PC-9 (cell line): ENCODE data around the gene RAP2A.

Source experiments
- EZH2 ChIP-seq: fragments of 200-600 bp; sonication (generic); IDR thresholded peaks from 2 replicates; pipeline ENCODE4 v1.8.0; 2017; ENCODE audit warnings: antibody characterized with exemption, low read depth
- TF ChIP-seq, protein P1 (sequence below): fragments of 200-600 bp; sonication (generic); conservative IDR thresholded peaks from 2 replicates; pipeline ENCODE4 v1.6.1; 2017; ENCODE audit warnings: mixed run types, antibody characterized with exemption, mild to moderate bottlenecking, moderate library complexity

DNA sequence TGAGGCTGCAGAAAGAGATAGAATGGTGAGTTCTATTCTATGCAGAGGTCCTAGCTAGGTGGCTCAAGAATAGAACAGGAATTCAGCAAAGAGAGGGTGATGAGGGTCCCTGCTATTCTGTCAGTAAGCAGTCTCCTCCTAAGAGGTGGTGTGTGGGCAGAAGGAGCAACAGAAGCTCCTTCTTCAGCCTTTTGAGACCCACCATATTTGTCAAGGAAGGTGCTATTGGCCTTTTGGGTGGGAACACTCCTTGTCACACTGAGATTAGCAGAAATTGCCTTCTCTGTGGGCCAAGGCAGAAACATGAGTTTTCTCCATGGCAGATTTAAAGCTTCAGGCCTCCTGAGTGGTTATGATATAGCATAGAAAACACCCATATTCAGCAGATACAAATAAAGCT, 39.4 kb upstream of the RAP2A start:
- no peak for TF ChIP-seq EZH2
- TF ChIP-seq, protein P1, sequence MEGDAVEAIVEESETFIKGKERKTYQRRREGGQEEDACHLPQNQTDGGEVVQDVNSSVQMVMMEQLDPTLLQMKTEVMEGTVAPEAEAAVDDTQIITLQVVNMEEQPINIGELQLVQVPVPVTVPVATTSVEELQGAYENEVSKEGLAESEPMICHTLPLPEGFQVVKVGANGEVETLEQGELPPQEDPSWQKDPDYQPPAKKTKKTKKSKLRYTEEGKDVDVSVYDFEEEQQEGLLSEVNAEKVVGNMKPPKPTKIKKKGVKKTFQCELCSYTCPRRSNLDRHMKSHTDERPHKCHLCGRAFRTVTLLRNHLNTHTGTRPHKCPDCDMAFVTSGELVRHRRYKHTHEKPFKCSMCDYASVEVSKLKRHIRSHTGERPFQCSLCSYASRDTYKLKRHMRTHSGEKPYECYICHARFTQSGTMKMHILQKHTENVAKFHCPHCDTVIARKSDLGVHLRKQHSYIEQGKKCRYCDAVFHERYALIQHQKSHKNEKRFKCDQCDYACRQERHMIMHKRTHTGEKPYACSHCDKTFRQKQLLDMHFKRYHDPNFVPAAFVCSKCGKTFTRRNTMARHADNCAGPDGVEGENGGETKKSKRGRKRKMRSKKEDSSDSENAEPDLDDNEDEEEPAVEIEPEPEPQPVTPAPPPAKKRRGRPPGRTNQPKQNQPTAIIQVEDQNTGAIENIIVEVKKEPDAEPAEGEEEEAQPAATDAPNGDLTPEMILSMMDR = no peak
